DMS 273 treated with DMSO at 0.1 percent for 48 hours (cell line): Measurements from ENCODE around the gene GPR157.
"Not testable (repeated sequence)": the region's sequence is repeated elsewhere in the genome, so short reads cannot be mapped to it uniquely, and the experiment has no call there.

Experiments used
- DNase-seq: peaks from one replicate; lab custom pipeline; 2025; lab: John Stamatoyannopoulos, UW

GPR157 gene

DNA sequence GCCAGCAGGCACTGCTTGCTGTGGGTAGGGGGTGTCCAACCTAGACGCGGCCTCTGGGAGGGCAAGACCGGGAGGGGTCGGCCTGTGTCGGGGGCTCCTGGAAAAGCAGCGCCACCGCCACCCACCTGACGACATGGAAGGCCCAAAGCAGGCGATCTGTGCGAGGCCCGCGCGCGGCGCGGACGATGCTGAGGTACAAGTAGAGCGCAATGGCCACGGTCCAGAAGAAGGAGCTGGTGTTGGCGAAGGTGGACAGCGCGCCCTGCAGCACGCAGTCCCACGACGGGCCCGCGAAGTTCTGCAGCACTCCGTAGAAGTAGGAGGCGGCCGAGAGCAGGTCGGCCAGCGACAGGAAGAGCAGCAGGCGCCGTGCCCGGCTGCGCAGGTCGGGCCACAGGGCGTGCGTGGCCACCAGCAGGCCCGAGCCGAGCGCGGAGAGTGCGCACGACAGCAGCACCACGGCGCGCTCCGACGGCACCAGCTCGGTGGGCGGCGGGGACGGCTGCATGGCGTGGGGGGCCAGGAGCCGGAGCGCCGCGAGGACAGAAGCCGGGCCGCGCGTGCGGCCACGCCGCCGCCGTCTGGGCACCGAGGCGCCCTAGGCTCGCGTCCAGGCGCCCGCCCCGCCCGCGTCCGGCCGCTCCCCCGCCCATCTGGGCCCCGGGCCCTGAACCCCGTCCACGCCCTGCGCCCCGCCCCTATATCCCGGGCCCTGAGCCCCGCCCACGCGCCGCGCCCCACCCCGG, at the start of gene GPR157:
Gene GPR157 (minus strand): TSS at position 583 of the 746 bp plus-strand sequence. CDS start 75 bp downstream, at position 508.
- no peak for DNase-seq

- DNase-seq = no peak
Measured at GRCh38 chr1:9174762-9175161, 45.9 kb upstream of the GPR157 start.

GRCh38 chr1:9174243-9174642, 45.3 kb upstream of the GPR157 start:
- no peak for DNase-seq

DNA sequence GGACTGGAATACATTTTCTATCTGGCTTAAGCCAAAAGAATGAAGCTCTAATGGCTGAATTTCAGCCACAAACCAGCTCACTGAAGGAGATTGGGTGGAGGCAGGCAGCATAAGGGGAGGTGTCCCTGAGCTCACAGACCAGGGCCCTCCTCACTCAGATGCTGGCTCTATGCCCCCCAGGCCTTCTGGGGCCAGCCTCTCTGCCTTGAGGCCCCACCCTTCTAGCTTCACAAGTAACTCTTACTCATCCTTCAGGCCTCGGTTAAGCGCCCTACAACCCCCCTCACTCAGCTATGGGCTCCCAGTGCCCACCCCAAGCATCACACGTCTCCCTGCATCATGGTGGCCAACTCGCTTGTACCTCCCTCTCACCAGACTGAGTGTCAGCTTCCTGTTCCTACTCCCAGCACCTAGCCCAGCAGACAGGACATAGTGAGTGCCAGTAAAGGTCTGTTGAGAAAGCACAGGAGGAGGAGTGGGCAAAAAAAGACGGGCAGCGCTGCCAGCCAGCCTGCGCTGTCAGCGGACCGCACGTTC, 40.8 kb upstream of the GPR157 start:
- DNase-seq = no peak

- DNase-seq = no peak
Measured at GRCh38 chr1:9167638-9168037, 38.7 kb upstream of the GPR157 start.

GRCh38 chr1:9166289-9167235, 37.7 kb upstream of the GPR157 start:
- no peak for DNase-seq

DNA sequence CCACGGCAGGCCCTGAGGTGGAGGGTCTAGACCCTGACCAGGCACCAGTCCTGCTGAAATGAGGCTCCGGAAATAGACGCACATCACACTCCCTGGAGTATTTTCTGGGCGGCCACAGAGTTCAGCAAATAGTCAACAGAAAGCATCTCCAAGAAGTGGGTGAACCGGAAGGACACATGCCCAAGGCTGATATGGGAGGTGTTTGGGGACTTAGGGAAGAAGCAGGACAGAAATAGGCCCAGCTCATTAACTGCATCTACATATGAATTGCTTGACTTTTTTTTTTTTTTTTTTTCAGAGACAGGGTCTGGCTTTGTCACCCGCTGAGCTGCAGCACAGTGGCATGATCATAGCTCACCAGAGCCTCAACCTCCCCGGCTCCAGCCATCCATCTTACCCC, 36.5 kb upstream of the GPR157 start:
- DNase-seq = no peak

DNA sequence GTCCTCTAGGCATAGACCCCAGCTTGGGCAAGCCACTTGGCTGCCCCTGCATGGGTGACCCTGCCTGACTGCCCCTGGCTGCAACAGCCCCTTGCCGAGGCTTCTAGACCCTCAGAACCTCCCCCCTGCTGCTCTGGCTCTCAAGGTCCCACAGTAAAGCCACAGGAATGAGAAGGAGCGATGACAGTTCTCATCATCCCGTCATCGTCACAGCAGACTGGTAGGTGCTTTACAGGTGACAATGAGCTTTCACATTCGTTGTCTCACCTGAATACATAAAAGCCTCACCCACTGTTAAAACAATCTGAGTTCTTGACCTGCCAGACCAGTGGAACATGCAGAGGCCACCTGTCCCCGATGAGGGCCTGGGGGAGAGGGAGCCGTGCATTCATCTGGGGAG, 36.0 kb upstream of the GPR157 start:
- DNase-seq = no peak

DNA sequence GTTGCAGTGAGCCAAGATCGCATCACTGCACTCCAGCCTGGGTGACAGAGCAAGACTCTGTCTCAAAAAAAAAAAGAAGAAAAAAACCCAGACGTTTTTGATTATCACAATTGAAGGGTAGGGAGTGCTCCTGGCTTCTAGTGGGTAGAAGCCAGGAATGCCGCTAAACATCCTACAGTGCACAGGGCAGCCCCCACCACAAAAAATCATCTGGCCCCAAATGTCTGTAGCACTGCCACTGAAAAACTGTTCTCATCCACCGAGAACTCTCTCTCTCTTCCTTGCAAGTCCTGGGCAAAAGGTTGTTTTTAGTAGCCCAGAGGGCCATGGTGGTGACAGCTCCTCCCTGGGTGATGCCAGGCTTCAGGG, 35.6 kb upstream of the GPR157 start:
- DNase-seq = no peak

DNA sequence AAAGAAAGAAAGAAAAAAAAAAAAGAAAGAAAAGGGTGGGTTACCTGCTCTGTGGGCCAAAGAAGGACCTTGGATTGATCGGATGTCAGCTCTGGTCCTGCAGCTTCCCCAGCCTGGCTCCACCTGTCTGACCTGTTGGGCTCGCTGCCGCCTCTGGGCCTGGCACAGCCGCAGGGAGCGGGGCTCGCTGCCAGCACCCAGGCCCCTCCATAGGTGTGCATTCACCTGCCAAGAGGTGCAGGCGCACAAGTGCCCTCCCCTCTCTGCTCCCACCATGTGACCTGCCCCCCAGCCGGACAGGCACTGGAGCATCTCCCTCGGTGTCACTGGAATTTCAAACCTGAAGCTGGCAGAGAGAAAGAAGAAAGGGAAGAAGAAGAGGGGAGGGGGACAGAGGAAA, 33.1 kb upstream of the GPR157 start:
- no peak for DNase-seq

- DNase-seq = no peak
Measured at GRCh38 chr1:9161342-9161741, 32.4 kb upstream of the GPR157 start.

GRCh38 chr1:9160079-9160717, 31.3 kb upstream of the GPR157 start:
- DNase-seq = no peak

DNA sequence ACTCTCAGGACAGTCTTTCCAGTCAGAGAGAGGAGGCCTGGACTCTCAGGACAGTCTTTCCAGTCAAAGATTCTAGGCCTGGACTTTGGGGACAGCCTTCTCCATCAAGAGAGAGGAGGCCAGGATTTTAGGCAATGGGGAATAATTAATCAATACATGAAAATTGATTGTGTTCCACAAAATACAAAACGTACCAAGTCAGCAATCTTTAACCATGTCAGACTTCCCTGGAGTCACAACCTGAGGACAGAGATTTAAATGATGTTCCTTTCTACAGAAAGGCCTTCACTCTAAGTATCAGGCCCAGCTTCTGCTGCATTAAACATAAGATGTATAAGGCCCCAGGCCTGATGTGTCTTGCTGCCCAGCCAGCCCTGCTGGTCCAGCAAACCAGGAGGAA, 27.0 kb upstream of the GPR157 start:
- DNase-seq = no peak

DNA sequence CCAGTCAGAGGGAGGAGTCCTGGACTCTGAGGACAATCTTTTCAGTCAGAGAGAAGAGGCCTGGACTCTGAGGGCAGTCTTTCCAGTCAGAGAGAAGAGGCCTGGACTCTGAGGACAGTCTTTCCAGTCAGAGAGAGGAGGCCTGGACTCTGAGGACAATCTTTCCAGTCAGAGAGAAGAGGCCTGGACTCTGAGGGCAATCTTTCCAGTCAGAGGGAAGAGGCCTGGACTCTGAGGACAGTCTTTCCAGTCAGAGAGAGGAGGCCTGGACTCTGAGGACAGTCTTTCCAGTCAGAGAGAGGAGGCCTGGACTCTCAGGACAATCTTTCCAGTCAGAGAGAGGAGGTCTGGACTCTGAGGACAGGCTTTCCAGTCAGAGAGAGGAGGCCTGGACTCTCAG, 26.5 kb upstream of the GPR157 start:
- DNase-seq = not testable (repeated sequence)

DNA sequence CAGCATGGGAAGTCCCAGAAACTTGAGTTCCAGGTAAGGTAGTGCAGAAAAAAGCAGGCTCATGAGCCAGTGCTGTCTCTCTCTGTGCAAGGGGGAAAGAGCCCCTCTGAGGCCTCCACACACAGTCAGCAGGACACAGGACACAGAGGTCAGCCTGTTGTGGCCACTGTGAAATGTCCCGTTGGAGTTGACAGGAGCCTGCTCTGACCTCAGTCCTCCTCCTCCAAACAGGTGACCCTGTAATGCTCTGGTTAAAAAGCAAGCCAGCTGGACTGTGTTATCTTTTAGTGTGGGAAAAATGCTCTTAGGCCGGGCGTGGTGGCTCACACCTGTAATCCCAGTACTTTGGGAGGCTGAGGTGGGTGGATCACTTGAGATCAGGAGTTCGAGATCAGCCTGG, 24.2 kb upstream of the GPR157 start:
- DNase-seq = no peak

- DNase-seq = no peak
Measured at GRCh38 chr1:9152535-9152934, 23.6 kb upstream of the GPR157 start.

DNA sequence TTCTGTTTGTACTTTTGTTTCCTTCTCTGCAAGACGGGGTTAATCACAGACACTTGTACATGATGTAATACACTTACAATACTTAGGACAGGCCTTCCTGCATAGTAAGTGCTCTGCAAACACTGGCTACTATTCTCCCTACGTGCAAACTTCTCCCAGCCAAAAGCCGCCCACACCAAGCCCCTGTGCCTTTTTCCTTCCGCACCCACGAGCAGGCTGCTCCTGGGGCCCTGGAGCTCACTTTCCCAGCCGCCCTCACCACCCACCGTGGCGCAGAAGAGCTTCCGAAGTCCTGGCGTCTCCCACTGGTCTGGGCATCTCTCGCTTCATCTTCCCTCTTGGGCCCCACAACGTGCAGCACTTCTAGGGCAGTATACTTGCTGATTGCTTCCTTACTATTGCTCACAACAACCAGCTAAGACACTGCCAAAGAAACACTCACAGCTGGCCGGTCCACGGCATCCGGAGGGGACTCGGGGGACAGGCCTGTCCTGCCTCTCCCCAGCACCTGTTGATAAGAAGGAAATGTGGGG, 22.5 kb upstream of the GPR157 start:
- no peak for DNase-seq

GRCh38 chr1:9150582-9151327, 21.9 kb upstream of the GPR157 start:
- no peak for DNase-seq

GRCh38 chr1:9149837-9150581, 21.1 kb upstream of the GPR157 start:
- no peak for DNase-seq

DNA sequence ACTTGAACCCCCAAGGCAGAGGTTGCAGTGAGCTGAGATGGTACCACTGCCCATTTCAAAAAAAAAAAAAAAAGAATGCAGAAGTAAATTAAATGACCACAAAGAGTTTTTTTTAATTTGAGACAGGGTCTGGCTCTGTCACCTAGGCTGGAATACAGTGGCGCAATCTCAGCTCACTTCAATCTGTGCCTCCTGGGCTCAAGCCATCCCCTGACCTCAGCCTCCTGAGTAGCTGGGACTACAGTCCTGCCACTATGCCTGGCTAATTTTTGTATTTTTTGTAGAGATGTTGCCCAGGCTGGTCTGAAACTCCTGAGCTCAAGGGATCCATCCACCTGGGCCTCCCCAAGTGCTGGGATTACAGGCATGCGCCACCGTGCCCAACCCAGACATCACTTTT, 20.2 kb upstream of the GPR157 start:
- DNase-seq = no peak

DNA sequence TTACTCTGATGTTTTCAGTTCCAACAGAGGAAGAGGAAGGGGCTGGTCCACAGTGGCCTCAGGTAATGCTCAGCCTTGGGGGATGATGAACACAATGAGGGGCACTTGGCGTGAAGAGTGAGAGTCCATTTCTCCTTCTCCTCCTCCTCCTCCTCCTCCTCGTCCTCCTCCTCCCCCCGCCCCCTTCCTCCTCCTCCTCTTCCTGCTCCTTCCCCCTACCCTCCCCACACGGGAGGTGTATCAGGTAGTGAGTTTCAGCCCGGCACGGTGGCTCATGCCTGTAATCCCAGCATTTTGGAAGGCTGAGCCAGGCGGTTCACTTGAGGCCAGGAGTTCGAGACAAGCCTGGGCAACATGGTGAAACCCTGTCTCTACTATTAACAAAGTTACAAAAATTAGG, 17.3 kb upstream of the GPR157 start:
- DNase-seq = no peak
